Measurements from ENCODE around the gene SLC46A1.
A peak's percentile ranks its signal among the peaks of the same experiment; 100 is the strongest.

The SLC46A1 gene

DNA sequence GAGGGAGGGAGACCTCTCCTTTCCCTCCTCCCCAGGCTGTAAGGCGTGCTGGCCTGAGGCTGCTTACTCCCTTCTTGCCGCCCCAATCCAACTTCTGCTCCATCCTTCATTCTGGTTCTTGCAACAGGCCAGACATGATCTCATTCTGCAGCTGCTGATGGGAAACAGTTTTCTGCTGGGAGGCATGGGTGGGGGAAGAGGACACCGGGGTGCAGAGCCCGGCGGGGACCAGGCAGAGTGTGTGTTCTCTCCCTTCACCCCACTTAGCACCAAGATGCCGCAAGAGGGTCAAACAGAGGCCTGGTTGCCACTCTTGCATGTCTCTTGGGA, 33.1 kb downstream of the SLC46A1 start:
- peaks cover 9% of the 10 kb centered on the region for H3F3A ChIP-seq (ENCODE audit: control insufficient read depth, insufficient read depth)
- H3K27me3 ChIP-seq (ENCODE audit: control insufficient read depth, low read length): no peaks in the 10 kb centered on the region
- peak overlapping the region; percentile 75 for H3K4me2 ChIP-seq (ENCODE audit: low read length)
- no peaks in the 10 kb centered on the region for H4K20me1 ChIP-seq (ENCODE audit: control insufficient read depth, insufficient read depth, low read depth, low read length)
- peak overlapping the region; percentile 92 for H3K4me3 ChIP-seq (ENCODE audit: low read length)
- H3K9me3 ChIP-seq (ENCODE audit: control insufficient read depth, insufficient read depth, low read length): no peaks in the 10 kb centered on the region
- H3K36me3 ChIP-seq (ENCODE audit: control insufficient read depth, low read length): no peaks in the 10 kb centered on the region
- peaks cover 15% of the 10 kb centered on the region for H3K79me2 ChIP-seq (ENCODE audit: control insufficient read depth, low read length)
- peaks cover 19% of the 10 kb centered on the region for H3K4me1 ChIP-seq (ENCODE audit: control insufficient read depth, low read length)
- no peak overlapping the region for H3K27ac ChIP-seq (ENCODE audit: low read depth, low read length)
- TF ChIP-seq EZH2phosphoT487 (IDR thresholded peaks at IDR 0.05; ENCODE audit: borderline replicate concordance, low read length): no peak
- TF ChIP-seq, protein P1, sequence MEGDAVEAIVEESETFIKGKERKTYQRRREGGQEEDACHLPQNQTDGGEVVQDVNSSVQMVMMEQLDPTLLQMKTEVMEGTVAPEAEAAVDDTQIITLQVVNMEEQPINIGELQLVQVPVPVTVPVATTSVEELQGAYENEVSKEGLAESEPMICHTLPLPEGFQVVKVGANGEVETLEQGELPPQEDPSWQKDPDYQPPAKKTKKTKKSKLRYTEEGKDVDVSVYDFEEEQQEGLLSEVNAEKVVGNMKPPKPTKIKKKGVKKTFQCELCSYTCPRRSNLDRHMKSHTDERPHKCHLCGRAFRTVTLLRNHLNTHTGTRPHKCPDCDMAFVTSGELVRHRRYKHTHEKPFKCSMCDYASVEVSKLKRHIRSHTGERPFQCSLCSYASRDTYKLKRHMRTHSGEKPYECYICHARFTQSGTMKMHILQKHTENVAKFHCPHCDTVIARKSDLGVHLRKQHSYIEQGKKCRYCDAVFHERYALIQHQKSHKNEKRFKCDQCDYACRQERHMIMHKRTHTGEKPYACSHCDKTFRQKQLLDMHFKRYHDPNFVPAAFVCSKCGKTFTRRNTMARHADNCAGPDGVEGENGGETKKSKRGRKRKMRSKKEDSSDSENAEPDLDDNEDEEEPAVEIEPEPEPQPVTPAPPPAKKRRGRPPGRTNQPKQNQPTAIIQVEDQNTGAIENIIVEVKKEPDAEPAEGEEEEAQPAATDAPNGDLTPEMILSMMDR (IDR thresholded peaks at IDR 0.05; ENCODE audit: low read depth, low read length, poor library complexity, severe bottlenecking): no peak
- no peaks in the 10 kb centered on the region for H3K9me2 ChIP-seq (replicated peaks; ENCODE audit: control insufficient read depth, low read length)

DNA sequence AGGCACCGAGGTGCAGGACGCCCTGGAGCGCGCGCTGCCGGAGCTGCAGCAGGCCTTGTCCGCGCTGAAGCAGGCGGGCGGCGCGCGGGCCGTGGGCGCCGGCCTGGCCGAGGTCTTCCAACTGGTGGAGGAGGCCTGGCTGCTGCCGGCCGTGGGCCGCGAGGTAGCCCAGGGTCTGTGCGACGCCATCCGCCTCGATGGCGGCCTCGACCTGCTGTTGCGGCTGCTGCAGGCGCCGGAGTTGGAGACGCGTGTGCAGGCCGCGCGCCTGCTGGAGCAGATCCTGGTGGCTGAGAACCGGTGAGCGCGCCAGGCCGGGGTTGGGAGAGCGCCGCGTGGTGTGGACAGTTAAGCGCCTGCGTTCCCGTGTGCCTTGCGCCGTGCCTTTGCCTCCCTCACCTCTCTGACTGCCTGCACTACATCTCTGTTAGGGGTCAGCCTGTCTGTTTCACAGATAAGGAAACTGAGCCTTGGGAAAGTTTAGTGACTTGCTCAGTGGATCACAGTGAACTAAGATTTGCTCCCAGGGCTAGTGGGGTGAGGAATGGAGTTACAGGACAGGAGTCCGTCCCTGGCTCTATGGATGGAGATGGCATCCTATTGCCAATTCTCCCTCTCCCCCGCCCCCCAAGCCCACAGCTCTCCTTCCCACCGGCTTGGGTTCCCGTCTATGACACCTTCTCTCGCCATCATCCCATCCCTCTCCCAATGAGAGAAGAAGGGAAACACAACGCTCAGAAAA, 33.6 kb downstream of the SLC46A1 start:
- H3K27me3 ChIP-seq (ENCODE audit: control insufficient read depth, low read length): no peaks in the 10 kb centered on the region
- peaks cover 9% of the 10 kb centered on the region for H3F3A ChIP-seq (ENCODE audit: control insufficient read depth, insufficient read depth)
- no peaks in the 10 kb centered on the region for H3K9me2 ChIP-seq (replicated peaks; ENCODE audit: control insufficient read depth, low read length)
- H4K20me1 ChIP-seq (ENCODE audit: control insufficient read depth, insufficient read depth, low read depth, low read length): no peaks in the 10 kb centered on the region
- peaks cover 15% of the 10 kb centered on the region for H3K79me2 ChIP-seq (ENCODE audit: control insufficient read depth, low read length)
- H3K4me2 ChIP-seq (ENCODE audit: low read length): peak overlapping the region; percentile 75
- H3K9me3 ChIP-seq (ENCODE audit: control insufficient read depth, insufficient read depth, low read length): no peaks in the 10 kb centered on the region
- no peak overlapping the region for H3K27ac ChIP-seq (ENCODE audit: low read depth, low read length)
- H3K4me3 ChIP-seq (ENCODE audit: low read length): peak overlapping the region; percentile 92
- H3K4me1 ChIP-seq (ENCODE audit: control insufficient read depth, low read length): peaks cover 19% of the 10 kb centered on the region
- no peak for TF ChIP-seq EZH2phosphoT487 (IDR thresholded peaks at IDR 0.05; ENCODE audit: borderline replicate concordance, low read length)
- TF ChIP-seq, protein P1 (IDR thresholded peaks at IDR 0.05; ENCODE audit: low read depth, low read length, poor library complexity, severe bottlenecking): no peak
- H3K36me3 ChIP-seq (ENCODE audit: control insufficient read depth, low read length): no peaks in the 10 kb centered on the region

DNA sequence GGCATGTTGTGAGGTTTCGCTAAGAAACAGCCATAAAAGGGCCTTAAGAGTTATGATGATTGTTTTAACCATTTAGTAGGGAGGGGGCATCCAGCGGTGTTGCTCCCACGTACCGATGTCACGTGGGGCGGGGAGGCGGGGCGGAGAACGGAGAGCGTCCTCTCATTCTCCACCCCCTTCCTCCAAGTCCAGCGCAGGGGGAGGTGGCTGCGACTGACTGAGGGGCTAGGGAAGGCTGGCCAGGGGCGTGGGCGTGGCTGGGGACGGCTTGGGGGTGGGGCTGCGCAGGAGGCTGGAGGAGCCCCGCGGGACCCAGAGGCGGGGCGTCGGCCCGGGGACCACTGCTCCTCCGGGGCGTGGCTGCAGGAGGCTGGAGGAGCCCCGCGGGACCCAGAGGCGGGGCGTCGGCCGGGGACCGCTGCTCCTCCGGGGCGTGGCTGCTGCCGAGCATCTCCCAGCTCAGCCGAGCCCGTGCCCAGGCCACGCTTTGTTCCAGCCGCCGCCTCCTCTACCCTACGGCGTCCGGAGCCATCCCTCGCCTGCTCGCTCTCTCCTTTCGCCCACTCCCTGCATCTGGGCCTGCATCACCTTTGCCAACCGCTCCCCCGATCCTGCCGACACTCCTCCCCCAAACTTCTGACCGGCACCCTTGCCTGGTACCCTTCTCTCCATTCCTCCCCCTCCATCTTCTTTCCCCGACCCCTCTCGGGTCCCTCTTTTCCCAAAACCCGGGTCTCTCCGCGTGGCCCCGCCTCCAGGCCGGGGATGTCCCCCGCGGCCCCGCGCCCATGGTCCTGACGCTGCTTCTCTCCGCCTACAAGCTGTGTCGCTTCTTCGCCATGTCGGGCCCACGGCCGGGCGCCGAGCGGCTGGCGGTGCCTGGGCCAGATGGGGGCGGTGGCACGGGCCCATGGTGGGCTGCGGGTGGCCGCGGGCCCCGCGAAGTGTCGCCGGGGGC, 34.5 kb downstream of the SLC46A1 start, which contains the start of gene SARM1:
Gene SARM1 (plus strand): TSS at position 450 of the 958 bp plus-strand sequence. CDS start 339 bp downstream, at position 789.
- TF ChIP-seq, protein P1 (IDR thresholded peaks at IDR 0.05; ENCODE audit: low read depth, low read length, poor library complexity, severe bottlenecking): no peak
- TF ChIP-seq EZH2phosphoT487 (IDR thresholded peaks at IDR 0.05; ENCODE audit: borderline replicate concordance, low read length): no peak
- Histone ChIP-seq H3K27me3 (ENCODE audit: control insufficient read depth, low read length) (no peaks in the 10 kb centered on the region), H3K79me2 (ENCODE audit: control insufficient read depth, low read length) (peaks cover 15% of the 10 kb centered on the region), H3K4me2 (ENCODE audit: low read length) (peak within 1 kb of the TSS; percentile 75), H3F3A (ENCODE audit: control insufficient read depth, insufficient read depth) (peaks cover 9% of the 10 kb centered on the region), H4K20me1 (ENCODE audit: control insufficient read depth, insufficient read depth, low read depth, low read length) (no peaks in the 10 kb centered on the region), H3K4me3 (ENCODE audit: low read length) (peak within 1 kb of the TSS; percentile 92), H3K4me1 (ENCODE audit: control insufficient read depth, low read length) (peaks cover 19% of the 10 kb centered on the region), H3K27ac (ENCODE audit: low read depth, low read length) (no peak within 1 kb of the TSS), H3K9me3 (ENCODE audit: control insufficient read depth, insufficient read depth, low read length) (no peaks in the 10 kb centered on the region), H3K9me2 (replicated peaks; ENCODE audit: control insufficient read depth, low read length) (no peaks in the 10 kb centered on the region), H3K36me3 (ENCODE audit: control insufficient read depth, low read length) (no peaks in the 10 kb centered on the region)
